ENCODE results near the gene RAD51B.

RAD51B gene

DNA sequence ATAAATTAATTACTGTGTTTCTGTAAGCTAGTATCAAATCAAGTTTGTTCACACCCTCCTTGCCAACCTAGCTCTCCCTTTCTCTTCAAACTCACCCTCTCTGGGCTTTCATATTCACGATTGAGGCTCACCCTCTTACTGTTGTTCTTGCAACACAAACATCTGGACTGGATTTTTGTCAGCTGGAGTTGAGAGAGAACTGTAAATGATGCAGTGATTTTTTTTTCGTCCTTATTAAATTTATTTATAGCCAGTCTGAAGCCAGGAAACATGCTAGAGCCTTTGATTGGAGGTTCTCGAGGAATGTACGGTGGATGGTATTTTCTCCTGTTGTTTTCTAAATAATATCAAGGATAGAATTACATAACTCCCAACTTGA, 488.2 kb downstream of the RAD51B start:
- DNase-seq (ENCODE audit: insufficient read length, low spot score) (no peak), FAIRE-seq (no peak)
- no peak for TF ChIP-seq CTCF (IDR thresholded peaks at IDR 0.05; ENCODE audit: insufficient read depth, missing control alignments)

- TF ChIP-seq CTCF (IDR thresholded peaks at IDR 0.05; ENCODE audit: insufficient read depth, missing control alignments) = no peak
- no peak for FAIRE-seq
Measured at GRCh38 chr14:68308726-68309520, 489.3 kb downstream of the RAD51B start.

DNA sequence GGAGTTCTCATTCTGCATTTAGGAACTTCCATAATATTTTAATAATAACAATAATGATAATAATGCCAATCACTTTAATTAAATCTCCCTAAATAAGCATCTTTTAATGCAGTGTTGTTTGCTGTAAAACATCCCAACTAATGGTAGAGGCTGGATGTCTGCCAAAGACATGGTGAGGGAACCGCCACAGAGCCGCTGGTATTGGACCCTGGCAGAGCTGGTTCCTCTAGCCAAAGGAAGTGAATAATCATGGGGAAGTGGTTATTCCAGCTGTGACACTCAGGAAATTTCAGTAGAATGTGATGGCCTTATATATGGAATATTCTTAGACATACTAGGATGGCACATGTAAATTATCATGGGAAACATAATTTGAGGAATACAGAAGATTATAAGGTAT, 490.0 kb downstream of the RAD51B start:
- FAIRE-seq (no peak), DNase-seq (ENCODE audit: insufficient read length, low spot score) (no peak)
- no peak for TF ChIP-seq CTCF (IDR thresholded peaks at IDR 0.05; ENCODE audit: insufficient read depth, missing control alignments)

More at GRCh38 chr14:68308726-68309520, 489.3 kb downstream of the RAD51B start:
- no peak for DNase-seq (ENCODE audit: insufficient read length, low spot score)

- FAIRE-seq (no peak), DNase-seq (ENCODE audit: insufficient read length, low spot score) (no peak)
- TF ChIP-seq CTCF (IDR thresholded peaks at IDR 0.05; ENCODE audit: insufficient read depth, missing control alignments) = no peak
Measured at GRCh38 chr14:68312300-68312699, 492.7 kb downstream of the RAD51B start.

DNA sequence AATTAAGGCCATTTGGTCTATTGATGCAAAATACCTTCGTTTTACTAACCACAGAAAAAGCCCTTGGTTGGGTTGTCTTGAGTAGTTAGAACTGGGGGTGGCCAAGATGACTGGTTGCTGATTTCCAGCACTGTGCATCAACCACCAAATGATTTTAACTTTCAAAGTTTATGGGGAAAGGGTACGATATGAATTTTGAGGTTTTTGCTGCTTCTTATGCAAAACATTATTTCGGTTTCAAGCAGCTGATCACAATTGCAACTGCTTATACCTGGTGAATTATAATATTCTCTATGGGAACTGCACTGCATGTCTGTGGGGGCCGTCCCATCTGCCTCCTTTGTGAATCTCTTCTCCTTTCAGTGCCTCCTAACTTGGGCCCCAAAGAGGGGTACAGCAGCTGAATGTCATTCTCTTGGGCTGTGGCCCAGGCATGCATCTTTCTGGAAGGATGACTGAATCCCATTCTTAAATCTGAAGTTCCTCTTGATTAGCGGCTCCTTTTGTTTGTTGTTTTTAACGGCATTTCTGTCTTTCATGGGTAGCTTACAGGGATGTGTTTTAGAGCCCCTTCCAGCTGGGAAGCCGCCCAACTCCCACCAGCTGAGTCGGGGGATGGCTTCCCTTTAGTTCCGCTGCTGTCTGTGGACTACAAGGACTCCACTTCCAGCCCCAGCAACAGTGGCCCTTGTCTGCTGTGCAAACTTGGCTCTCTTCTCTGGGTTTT, 493.5 kb downstream of the RAD51B start:
- FAIRE-seq = no peak
- no peak for TF ChIP-seq CTCF (IDR thresholded peaks at IDR 0.05; ENCODE audit: insufficient read depth, missing control alignments)

GRCh38 chr14:68314642-68315041, 495.1 kb downstream of the RAD51B start:
- no peak for TF ChIP-seq CTCF (IDR thresholded peaks at IDR 0.05; ENCODE audit: insufficient read depth, missing control alignments)
- DNase-seq (ENCODE audit: insufficient read length, low spot score) (no peak), FAIRE-seq (no peak)

More for the DNA sequence above, 493.5 kb downstream of the RAD51B start:
- no peak for DNase-seq (ENCODE audit: insufficient read length, low spot score)

DNA sequence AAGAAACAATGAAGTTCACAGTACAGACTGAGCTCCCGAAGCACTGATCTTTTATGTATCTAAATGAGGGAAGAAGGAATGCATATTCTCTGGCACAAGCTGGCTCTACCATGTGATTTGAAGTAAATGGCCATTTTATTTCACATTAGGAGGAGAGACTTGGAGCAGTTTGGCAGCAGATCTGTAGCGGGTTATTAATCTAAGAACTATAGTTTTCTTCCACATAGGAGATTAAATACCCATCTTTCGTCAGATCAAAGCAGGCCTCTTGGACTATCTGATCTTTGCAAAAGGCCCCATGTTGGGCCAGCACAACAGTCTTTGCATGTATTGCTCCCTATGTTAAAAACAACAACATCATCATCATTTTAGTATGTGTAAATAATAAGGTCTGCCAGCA, 495.5 kb downstream of the RAD51B start:
- DNase-seq (ENCODE audit: insufficient read length, low spot score) (no peak), FAIRE-seq (no peak)
- TF ChIP-seq CTCF (IDR thresholded peaks at IDR 0.05; ENCODE audit: insufficient read depth, missing control alignments) = no peak
